ENCODE data around the gene CNTN1.

GRCh38 chr12:40738856-40739255 is 46.6 kb downstream of the CNTN1 start:
- TF ChIP-seq CTCF (IDR thresholded peaks at IDR 0.05; ENCODE audit: poor library complexity) (no peak), EZH2 (IDR thresholded peaks at IDR 0.05; ENCODE audit: borderline replicate concordance) (no peak), EZH2phosphoT487 (IDR thresholded peaks at IDR 0.05; ENCODE audit: low read depth, severe bottlenecking, unreplicated experiment) (no peak)

Measured in hepatocyte (in vitro differentiated cells).